ENCODE measurements around the gene CD4.
"Not testable (repeated sequence)": the region's sequence is repeated elsewhere in the genome, so short reads cannot be mapped to it uniquely, and the experiment has no call there.

Gene CD4

GRCh38 chr12:6788972-6789924 lies at the start of gene CD4:
Gene CD4, plus strand, starts transcription at chr12:6789528. Its CDS starts 10,611 bp downstream, at chr12:6800139.
- DNase-seq = peak in 33 of 42 donors; percentile 24 to 75 (median 50)

DNA sequence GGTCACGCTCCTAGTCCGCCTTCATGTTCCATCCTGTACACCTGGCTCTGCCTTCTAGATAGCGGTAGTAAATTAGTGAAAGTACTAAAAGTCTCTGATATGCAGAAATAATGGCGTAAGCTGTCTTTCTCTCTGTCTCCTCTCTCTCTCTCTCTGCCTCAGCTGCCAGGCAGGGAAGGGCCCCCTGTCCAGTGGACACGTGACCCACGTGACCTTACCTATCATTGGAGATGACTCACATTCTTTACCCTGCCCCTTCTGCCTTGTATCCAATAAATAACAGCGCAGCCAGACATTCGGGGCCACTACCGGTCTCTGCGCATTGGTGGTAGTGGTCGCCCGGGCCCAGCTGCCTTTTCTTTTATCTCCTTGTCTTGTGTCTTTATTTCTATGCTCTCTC lies 47.2 kb upstream of the CD4 start:
- DNase-seq; intact Hi-C loops (cut with DNase I): not testable (repeated sequence)

More at GRCh38 chr12:6788972-6789924, at the start of gene CD4:
- intact Hi-C loops (cut with DNase I) = no loop called here

DNA sequence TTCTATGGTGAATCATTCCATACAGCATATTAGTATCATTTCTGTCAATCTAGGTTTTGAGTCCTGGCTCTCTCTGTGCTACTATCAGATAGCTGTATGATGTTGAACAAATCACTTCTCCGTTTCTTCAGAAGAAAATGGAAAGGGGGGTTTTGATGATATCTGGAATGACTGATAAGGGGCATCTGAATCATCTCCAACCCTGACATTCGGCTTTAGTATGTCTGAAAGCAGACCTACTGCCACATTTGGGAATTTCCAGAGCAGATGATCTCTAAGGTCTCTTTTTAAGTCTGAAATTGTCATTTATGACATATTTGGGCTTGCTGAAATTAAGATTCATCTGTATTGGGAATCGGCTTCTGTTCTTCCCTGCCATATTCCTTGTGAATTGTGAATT lies 46.5 kb upstream of the CD4 start:
- intact Hi-C loops (cut with DNase I) = no loop called here

GRCh38 chr12:6743300-6743699 lies 46.0 kb upstream of the CD4 start:
- DNase-seq; intact Hi-C loops (cut with DNase I): not testable (repeated sequence)

More for the DNA sequence above, 46.5 kb upstream of the CD4 start:
- DNase-seq = no peak

DNA sequence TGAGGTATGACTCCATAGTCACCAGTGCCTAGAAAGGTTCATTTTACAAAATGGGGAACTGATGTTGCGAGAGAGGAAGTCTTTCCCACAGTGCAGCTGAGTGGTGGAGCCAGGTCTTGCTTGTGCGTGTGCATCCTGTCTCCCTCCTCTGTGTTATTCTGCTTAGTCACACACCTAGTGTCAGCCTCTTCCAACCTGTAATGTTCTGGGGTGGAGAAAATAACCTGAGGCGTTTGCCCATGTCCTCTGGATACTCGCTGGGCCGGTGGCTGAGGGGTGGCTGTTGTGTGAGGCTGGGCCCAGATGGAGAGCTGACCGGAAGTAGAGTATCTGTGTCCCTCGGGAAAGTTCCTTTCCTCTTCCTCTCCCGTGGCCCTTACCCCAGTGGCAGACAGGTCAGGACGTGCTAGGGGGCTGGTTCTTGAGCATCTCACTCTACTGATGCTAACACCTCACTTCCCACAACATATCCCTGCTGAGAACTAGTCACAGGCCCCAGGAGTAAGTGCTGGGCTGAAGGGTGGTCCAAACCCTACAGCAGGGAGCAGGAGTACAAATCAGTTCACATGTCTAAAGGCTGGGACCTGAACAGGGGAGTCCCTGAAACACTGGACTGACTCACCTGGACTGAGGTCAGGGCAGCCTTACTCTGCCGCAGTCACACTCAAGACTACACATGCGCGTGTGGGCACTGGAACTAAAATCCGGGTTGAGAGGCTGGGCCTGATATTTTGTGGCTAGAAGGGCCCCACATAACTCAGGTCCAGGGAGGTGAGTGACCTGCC lies 43.4 kb upstream of the CD4 start:
- intact Hi-C loops (cut with DNase I) = no loop called here
- peak in 3 of 42 donors; percentile 14 to 46 (median 34) for DNase-seq

- intact Hi-C loops (cut with DNase I) = no loop called here
- DNase-seq = no peak
Observed at GRCh38 chr12:6747216-6747615, 42.1 kb upstream of the CD4 start.

GRCh38 chr12:6748761-6749160 lies 40.6 kb upstream of the CD4 start:
- DNase-seq = no peak
- intact Hi-C loops (cut with DNase I) = no loop called here

GRCh38 chr12:6750506-6750905 lies 38.8 kb upstream of the CD4 start:
- intact Hi-C loops (cut with DNase I) = loop anchor here (5.0 kb wide), 1 partner anchor 77 kb away; the partner anchor contains the start of gene P3H3
- DNase-seq = no peak

DNA sequence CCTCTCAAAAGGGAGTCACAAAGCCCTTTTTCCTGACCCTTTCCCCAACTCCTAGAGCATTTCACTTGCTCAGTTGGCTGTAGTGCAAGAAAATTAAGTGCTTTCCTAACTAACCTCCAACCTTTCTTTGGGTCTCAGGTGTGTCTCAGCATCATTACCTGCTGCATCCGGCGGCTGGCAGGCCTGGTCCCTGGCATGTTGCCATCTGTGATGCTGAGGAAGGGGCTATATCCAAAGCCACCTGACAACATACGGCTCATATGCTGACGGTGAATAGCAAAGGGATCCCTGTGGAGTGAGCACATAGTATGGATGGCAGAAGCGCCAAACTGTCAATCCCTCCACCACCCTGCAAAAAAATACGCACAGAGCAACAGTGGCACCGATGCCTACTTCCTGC lies 37.6 kb upstream of the CD4 start:
- no peak for DNase-seq
- intact Hi-C loops (cut with DNase I) = loop anchor here (5.0 kb wide), 1 partner anchor 76 kb away; the partner anchor contains the start of gene P3H3

DNA sequence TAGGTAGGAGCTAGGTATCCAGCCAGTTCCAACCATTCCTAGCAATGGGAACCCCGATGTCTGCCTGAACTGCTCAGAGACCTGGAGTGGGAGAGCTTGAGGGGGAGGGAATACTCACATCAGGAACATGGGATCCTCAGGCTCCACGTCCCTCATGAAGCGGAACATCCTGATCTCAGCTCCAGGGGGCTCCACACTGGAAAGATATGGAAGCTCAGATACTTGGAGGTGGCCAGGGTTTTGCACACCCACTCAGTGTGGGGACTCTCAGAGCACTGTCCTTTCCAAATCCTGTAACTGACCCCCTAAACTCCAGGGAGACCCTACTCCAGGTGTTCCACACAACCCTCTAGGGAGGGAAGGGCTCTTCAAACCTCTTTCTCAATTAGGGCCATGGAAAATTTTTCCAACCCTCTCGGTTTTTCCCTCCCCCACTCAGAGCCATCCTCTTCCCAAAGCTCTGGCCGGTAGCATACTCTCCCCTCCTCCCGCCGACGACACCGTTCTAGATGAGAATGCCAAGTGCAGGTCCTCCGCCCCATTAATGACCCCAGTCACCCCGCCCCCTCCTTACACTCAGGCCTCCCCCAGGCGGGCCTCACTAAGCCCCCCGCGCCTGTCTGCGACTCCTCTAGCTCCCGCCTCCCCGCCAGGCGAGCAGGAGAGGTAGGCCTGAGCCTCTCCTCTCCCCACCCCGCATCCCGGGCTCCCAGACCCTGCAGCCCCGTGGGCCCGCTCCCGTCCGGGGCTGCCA lies 37.0 kb upstream of the CD4 start:
- intact Hi-C loops (cut with DNase I) = loop anchor here (5.0 kb wide), 1 partner anchor 75 kb away; the partner anchor contains the start of gene P3H3
- DNase-seq = peak in 40 of 42 donors; percentile 21 to 87 (median 56)

DNA sequence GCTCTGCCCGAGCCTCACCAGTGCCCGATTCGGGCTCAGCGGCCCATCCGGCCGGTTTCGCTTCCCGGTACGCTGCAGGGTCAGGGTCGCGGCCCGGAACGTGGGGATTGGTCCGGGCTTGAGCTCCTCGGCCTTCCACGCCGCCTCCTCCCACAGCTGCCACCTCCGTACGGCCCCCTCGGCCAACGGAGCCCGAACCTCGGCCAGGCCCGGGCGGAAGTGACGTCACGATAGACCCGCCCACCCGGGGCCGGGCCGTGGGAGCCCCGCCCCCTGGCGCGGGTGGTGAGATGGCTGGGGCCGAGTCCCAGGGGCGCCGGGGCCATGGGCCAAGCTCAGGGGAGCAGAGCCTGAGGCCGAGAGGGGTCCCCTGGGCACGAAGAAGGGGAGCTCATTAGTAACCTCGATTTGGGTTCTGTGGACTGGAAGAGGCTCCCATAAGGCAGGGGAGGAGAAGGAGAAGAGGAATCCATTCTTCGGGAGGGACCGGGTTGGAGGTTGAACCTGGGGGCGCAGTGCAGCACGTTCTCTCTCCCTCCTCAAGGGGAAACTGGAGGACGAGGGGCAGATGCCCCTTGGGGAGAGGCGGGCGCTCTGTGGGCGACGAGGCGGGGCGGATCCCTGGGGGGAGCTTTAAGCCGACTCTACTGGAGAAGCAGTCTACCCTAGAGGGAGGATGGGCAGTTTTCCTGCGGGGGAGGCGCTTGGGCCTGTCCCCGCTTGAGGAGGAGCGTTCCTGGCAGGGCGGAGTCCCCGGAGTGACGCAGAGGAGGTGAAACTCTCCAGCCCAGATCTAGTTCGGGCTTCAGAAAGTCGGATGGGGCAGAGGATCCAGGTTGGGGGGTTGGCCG lies 36.2 kb upstream of the CD4 start, which contains the start of gene MLF2:
TSS of gene MLF2 (minus strand) at position 221 of the 851 bp plus-strand sequence. CDS start 807 bp downstream, outside the sequence.
- intact Hi-C loops (cut with DNase I) = loop anchor here (1.0 to 5.0 kb wide), 2 partner anchors 26 to 74 kb away; partner anchors contain the start of gene P3H3
- peak; percentile 95 to 99 (median 97) for DNase-seq

GRCh38 chr12:6753772-6754356 lies 35.5 kb upstream of the CD4 start:
- DNase-seq = no peak
- intact Hi-C loops (cut with DNase I) = loop anchor here (1.0 to 5.0 kb wide), 2 partner anchors 25 to 73 kb away; partner anchors contain the start of gene P3H3

- DNase-seq = no peak
- intact Hi-C loops (cut with DNase I) = loop anchor here (5.0 kb wide), 1 partner anchor 73 kb away; the partner anchor contains the start of gene P3H3
Observed at GRCh38 chr12:6754411-6754810, 34.9 kb upstream of the CD4 start.

GRCh38 chr12:6757028-6757690 lies 32.2 kb upstream of the CD4 start:
- no peak for DNase-seq
- intact Hi-C loops (cut with DNase I) = no loop called here

DNA sequence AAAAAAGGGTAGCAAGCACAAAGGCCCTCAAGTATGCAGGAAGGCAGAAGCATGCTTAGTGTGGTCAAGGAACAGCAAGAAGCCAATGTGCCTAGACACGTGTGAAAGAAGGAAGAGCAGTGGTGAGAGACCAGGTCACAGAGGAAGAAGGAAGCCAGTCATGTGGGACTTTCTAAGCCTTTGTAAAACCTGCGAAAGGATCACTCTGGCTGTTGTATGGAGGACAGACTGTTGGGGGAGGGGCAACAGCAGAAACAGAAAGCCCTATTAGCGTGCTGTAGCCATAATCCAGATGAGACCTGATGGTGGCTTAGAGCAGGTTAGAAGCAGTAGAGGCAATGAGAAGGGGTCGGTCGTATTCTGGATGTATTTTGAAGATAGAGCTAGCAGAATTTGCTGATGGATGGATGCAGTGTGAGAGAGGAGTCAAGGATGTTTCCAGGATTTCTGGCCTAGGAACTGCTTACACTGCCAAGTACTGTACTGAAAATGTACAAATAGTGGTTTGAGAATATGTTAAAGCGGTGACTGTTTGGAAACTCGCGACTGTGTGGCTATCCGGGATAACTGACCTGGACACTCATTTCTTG lies 30.7 kb upstream of the CD4 start:
- intact Hi-C loops (cut with DNase I) = no loop called here
- DNase-seq = no peak

- intact Hi-C loops (cut with DNase I) = no loop called here
- no peak for DNase-seq
Observed at GRCh38 chr12:6759741-6760140, 29.6 kb upstream of the CD4 start.

Measured in head of caudate nucleus (tissue), 42 donors.